Loucy (cell line): ENCODE measurements around the gene SMAGP.
"Not testable (repeated sequence)": the region's sequence is repeated elsewhere in the genome, so short reads cannot be mapped to it uniquely, and the experiment has no call there.

Experiments
- H2AFZ ChIP-seq: fragments of 200-600 bp; sonication (generic); 2 replicates; pipeline ENCODE4 v1.6.0; 2016; ENCODE audit warnings: antibody characterized with exemption, mild to moderate bottlenecking, low read length, moderate library complexity
- H3F3A ChIP-seq: fragments of 200-600 bp; 2 replicates; pipeline ENCODE4 v1.6.0; 2016; ENCODE audit warnings: antibody characterized with exemption, low read depth, mild to moderate bottlenecking
- H3K27me3 ChIP-seq: fragments of 200-600 bp; sonication (generic); 2 replicates; pipeline ENCODE4 v1.6.1; 2014; ENCODE audit warnings: low read length, mild to moderate bottlenecking; ENCODE audit not compliant: insufficient read depth, poor library complexity, severe bottlenecking
- H3K36me3 ChIP-seq: fragments of 200-600 bp; sonication (generic); 2 replicates; pipeline ENCODE4 v1.6.1; 2016; ENCODE audit warnings: low read length; ENCODE audit not compliant: insufficient read depth
- H3K4me1 ChIP-seq: fragments of 200-600 bp; sonication (generic); 2 replicates; pipeline ENCODE4 v1.5.1; 2014; ENCODE audit warnings: low read length, mild to moderate bottlenecking; ENCODE audit not compliant: insufficient read depth, poor library complexity, severe bottlenecking
- H3K4me2 ChIP-seq: fragments of 200-600 bp; sonication (generic); 2 replicates; pipeline ENCODE4 v1.6.0; 2014; ENCODE audit warnings: antibody characterized with exemption, low read length, low read depth, mild to moderate bottlenecking; ENCODE audit not compliant: poor library complexity, severe bottlenecking
- H3K4me3 ChIP-seq: fragments of 200-600 bp; sonication (generic); 2 replicates; pipeline ENCODE4 v1.5.1; 2014; ENCODE audit warnings: low read length, mild to moderate bottlenecking, mixed read lengths; ENCODE audit not compliant: poor library complexity, severe bottlenecking
- H3K79me2 ChIP-seq: fragments of 200-600 bp; sonication (generic); 2 replicates; pipeline ENCODE4 v1.6.1; 2014; ENCODE audit warnings: low read length; ENCODE audit not compliant: insufficient read depth
- H3K9ac ChIP-seq: fragments of 200-600 bp; sonication (generic); 2 replicates; pipeline ENCODE4 v1.6.0; 2014; ENCODE audit warnings: mild to moderate bottlenecking, low read depth, low read length, moderate library complexity; ENCODE audit not compliant: poor library complexity, severe bottlenecking
- H3K9me2 ChIP-seq: fragments of 200-600 bp; sonication (generic); replicated peaks from 2 replicates; pipeline ENCODE4 v1.6.1; 2016; ENCODE audit warnings: low read depth, low read length, mixed read lengths
- H3K9me3 ChIP-seq: fragments of 200-600 bp; sonication (generic); 2 replicates; pipeline ENCODE4 v1.6.1; 2014; ENCODE audit warnings: mild to moderate bottlenecking, antibody characterized with exemption, low read length, low read depth; ENCODE audit not compliant: insufficient read depth
- H4K20me1 ChIP-seq: fragments of 200-600 bp; sonication (generic); 2 replicates; pipeline ENCODE4 v1.6.0; 2014; ENCODE audit warnings: antibody characterized with exemption, low read length, mild to moderate bottlenecking; ENCODE audit not compliant: insufficient read depth, poor library complexity, severe bottlenecking
- CTCF ChIP-seq: fragments of 200-600 bp; sonication (generic); conservative IDR thresholded peaks from 2 replicates; pipeline ENCODE4 v1.5.1; 2014; ENCODE audit warnings: mild to moderate bottlenecking, antibody characterized with exemption, low read length
- EZH2phosphoT487 ChIP-seq: fragments of 200-600 bp; IDR thresholded peaks from 2 replicates; pipeline ENCODE4 v1.6.1; 2018; ENCODE audit warnings: antibody characterized with exemption, mild to moderate bottlenecking, moderate library complexity, borderline replicate concordance

The SMAGP gene

DNA sequence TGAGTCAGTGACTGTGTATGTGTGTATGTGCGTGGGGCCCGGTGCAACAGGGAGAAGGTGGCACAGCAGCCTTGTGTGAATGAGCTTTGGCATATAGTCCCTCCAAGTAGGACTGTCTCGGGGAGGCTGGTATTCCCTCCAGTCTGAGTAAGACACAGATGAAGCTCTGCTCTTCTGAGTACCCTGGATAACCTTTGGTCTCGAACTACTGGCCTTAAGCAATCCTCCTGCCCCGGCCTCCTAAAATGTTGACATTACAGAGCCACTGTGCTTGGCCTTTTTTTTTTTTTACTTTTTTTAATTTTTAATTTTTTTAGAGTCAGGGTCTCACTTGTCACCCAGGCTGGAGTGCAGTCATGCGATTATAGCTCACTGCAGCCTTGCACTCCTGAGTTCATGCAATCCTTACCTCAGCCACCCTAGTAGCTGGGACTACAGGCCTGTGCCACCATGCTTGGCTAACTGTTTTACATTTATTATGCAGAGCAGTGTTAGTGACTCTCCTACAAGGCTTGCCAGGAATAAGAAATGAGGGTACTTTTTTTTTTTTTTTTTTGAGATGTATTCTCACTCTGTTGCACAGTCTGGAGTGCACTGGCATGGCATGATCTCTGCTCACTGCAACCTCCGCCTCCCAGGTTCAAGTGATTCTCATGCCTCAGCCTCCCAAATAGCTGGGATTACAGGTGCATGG is 41.0 kb downstream of the SMAGP start:
- Histone ChIP-seq H3K4me2 (no peak overlapping the region), H4K20me1 (no peaks in the 10 kb centered on the region), H3K36me3 (no peaks in the 10 kb centered on the region), H3K9ac (no peak overlapping the region), H3K9me2 (no peaks in the 10 kb centered on the region), H3K9me3 (no peaks in the 10 kb centered on the region), H3F3A (no peaks in the 10 kb centered on the region), H3K79me2 (no peaks in the 10 kb centered on the region), H3K4me1 (no peaks in the 10 kb centered on the region), H3K4me3 (no peak overlapping the region), H2AFZ (no peak overlapping the region), H3K27me3 (no peaks in the 10 kb centered on the region)
- TF ChIP-seq EZH2phosphoT487 (no peak), CTCF (no peak)

DNA sequence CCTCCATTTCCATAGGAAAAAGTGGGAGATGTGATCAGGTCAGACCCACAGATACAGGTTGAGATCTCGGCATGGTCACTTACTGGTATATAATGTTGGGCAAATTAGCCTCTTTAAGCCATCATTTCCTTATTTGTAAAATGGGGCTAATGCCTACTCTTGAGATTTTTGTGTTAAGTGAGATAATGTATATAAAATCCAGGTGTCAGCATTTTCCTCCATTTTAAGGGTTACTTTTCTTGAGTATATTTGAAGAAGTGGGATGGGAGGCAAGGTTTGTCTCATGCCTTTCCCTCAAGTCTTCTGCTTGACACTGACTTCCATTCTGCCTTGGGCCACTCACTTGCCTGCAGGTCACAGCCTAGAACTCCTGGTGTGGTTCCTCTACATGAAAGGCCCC is 42.3 kb downstream of the SMAGP start:
- no peaks in the 10 kb centered on the region for H3K9me3 ChIP-seq
- H3K27me3 ChIP-seq: no peaks in the 10 kb centered on the region
- no peaks in the 10 kb centered on the region for H3K4me1 ChIP-seq
- TF ChIP-seq EZH2phosphoT487: no peak
- no peak for TF ChIP-seq CTCF
- H3K9ac ChIP-seq: no peak overlapping the region
- H3K4me3 ChIP-seq: no peak overlapping the region
- no peak overlapping the region for H2AFZ ChIP-seq
- no peak overlapping the region for H3K4me2 ChIP-seq
- H3F3A ChIP-seq: no peaks in the 10 kb centered on the region
- no peaks in the 10 kb centered on the region for H3K9me2 ChIP-seq
- no peaks in the 10 kb centered on the region for H3K79me2 ChIP-seq
- H3K36me3 ChIP-seq: no peaks in the 10 kb centered on the region
- H4K20me1 ChIP-seq: no peaks in the 10 kb centered on the region

DNA sequence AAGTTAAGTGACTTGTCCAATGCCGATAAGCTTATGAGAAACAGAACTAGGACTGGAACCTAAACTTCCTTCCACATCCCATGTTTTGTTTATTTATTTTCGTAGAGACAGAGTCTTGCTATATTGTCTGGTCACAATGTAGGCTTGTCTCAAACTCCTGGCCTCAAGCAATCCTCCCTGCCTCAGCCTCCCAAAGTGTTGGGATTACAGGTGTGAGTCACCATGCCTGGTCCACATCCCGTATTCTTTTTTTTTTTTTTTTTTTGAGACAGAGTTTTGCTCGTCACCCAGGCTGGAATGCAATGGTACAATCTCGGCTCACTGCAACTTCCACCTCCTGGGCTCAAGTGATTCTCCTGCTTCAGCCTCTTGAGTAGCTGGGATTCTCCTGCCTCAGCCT is 43.1 kb downstream of the SMAGP start:
- not testable (repeated sequence) for H3K79me2 ChIP-seq, H3K9ac ChIP-seq, H3K9me2 ChIP-seq, H3K9me3 ChIP-seq, H3K4me2 ChIP-seq, H2AFZ ChIP-seq, H3K4me1 ChIP-seq, H3K27me3 ChIP-seq, H3K4me3 ChIP-seq, H3F3A ChIP-seq, H4K20me1 ChIP-seq, H3K36me3 ChIP-seq

DNA sequence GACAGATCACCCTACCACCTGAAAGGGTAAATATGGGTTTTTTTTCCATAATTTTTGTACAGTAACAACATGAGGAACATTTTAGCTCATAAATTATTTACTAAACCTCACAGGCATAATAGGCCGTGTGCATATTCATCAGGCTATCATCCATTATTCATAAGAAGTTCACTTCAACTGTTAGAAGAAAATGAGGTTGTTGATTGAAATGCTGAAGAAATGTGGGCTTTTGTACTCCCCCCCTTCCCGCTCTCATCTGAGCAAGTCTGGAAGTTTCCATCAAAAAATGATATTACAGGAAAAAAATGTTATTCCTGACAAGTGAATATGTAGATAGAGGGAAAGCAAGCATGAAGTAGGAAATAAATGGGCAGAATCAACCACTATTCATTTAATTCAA is 44.4 kb downstream of the SMAGP start:
- Histone ChIP-seq H3K9me3 (no peaks in the 10 kb centered on the region), H2AFZ (no peak overlapping the region), H3K27me3 (no peaks in the 10 kb centered on the region), H3K4me2 (no peak overlapping the region), H3K36me3 (no peaks in the 10 kb centered on the region), H3K9me2 (no peaks in the 10 kb centered on the region), H3K79me2 (no peaks in the 10 kb centered on the region), H3K4me3 (no peak overlapping the region), H4K20me1 (no peaks in the 10 kb centered on the region), H3F3A (no peaks in the 10 kb centered on the region), H3K9ac (no peak overlapping the region), H3K4me1 (no peaks in the 10 kb centered on the region)
- TF ChIP-seq EZH2phosphoT487 (no peak), CTCF (no peak)
